CD4-positive, alpha-beta T cell treated with Interleukin-2 at 100 ng/mL for 4 hours (primary cell): Measurements from ENCODE around the gene HMX2.

ENCODE experiments used
- DNase-seq: peaks from one replicate; pipeline ENCODE4 v3.0.0-alpha.2; 2020; ENCODE audit warnings: low spot score

Gene HMX2

GRCh38 chr10:123147635-123148413 is at the start of gene HMX2:
Gene HMX2 (plus strand): TSS chr10:123148136. CDS start chr10:123148379, 243 bp downstream.
- DNase-seq = no peak

GRCh38 chr10:123100030-123100762 is 47.7 kb upstream of the HMX2 start:
- no peak for DNase-seq

- DNase-seq = no peak
Observed at GRCh38 chr10:123101872-123102271, 46.1 kb upstream of the HMX2 start.

- no peak for DNase-seq
Observed at GRCh38 chr10:123102673-123103072, 45.3 kb upstream of the HMX2 start.

- no peak for DNase-seq
Observed at GRCh38 chr10:123103944-123104343, 44.0 kb upstream of the HMX2 start.

- DNase-seq = no peak
Observed at GRCh38 chr10:123109466-123109865, 38.5 kb upstream of the HMX2 start.

GRCh38 chr10:123117644-123118417 is 30.1 kb upstream of the HMX2 start:
- DNase-seq = no peak

- no peak for DNase-seq
Observed at GRCh38 chr10:123119081-123119480, 28.9 kb upstream of the HMX2 start.

GRCh38 chr10:123126246-123126645 is 21.7 kb upstream of the HMX2 start:
- DNase-seq = no peak

GRCh38 chr10:123129618-123130271 is 18.2 kb upstream of the HMX2 start:
- no peak for DNase-seq

GRCh38 chr10:123132576-123133477 is 15.1 kb upstream of the HMX2 start:
- peak; percentile 86 for DNase-seq

- DNase-seq = no peak
Observed at GRCh38 chr10:123133541-123134342, 14.2 kb upstream of the HMX2 start.

- DNase-seq = no peak
Observed at GRCh38 chr10:123134343-123134914, 13.5 kb upstream of the HMX2 start.

- DNase-seq = no peak
Observed at GRCh38 chr10:123134915-123135414, 13.0 kb upstream of the HMX2 start.

- DNase-seq = peak; percentile 17
Observed at GRCh38 chr10:123135415-123136141, 12.4 kb upstream of the HMX2 start, which contains the start of gene HMX3. Gene HMX3 (plus strand): TSS chr10:123135970. CDS start chr10:123136051, 81 bp downstream.

GRCh38 chr10:123136221-123136805 is 11.6 kb upstream of the HMX2 start:
- no peak for DNase-seq

- no peak for DNase-seq
Observed at GRCh38 chr10:123136806-123137642, 10.9 kb upstream of the HMX2 start.

- no peak for DNase-seq
Observed at GRCh38 chr10:123139165-123139520, 8.8 kb upstream of the HMX2 start.
